A673 (cell line): ENCODE measurements around the gene GATB. TPM values are rescaled to one million over a fixed set of nuclear protein-coding genes. Genes with fewer than 3 reads are reported as not detected.

Experiments used
- BruUV-seq: library from RNA; stranded (reverse); fragments of 400-500 nt; replicated peaks from 2 replicates; lab custom pipeline; 2021; lab: Mats Ljungman, UMichigan
- CTCF ChIA-PET: fragments of 300-600 bp; sonication (Branson Sonifier 250); formaldehyde crosslinking; loops from one replicate; lab custom pipeline; 2022; ENCODE audit warnings: antibody characterized with exemption; lab: Charles Lee
- POLR2A ChIA-PET: fragments of 300-600 bp; sonication (Branson Sonifier 250); formaldehyde crosslinking; loops from one replicate; lab custom pipeline; 2022; ENCODE audit warnings: antibody characterized with exemption; ENCODE audit not compliant: low non-redundant PET; lab: Charles Lee
- DNase-seq: peaks from one replicate; pipeline ENCODE4 v3.0.0-alpha.2; 2015; ENCODE audit warnings: low spot score
- H3K27ac ChIP-seq: fragments of 200-600 bp; sonication (generic); 2 replicates; pipeline ENCODE4 v1.5.1; 2016; ENCODE audit warnings: mixed run types, low read depth, mild to moderate bottlenecking, mixed read lengths, antibody characterized with exemption, low read length; ENCODE audit not compliant: poor library complexity, severe bottlenecking
- H3K27me3 ChIP-seq: fragments of 200-600 bp; sonication (generic); replicated peaks from 2 replicates; pipeline ENCODE4 v1.6.1; 2017; ENCODE audit warnings: mixed run types, low read depth, mild to moderate bottlenecking, mixed read lengths, antibody characterized with exemption, low read length; ENCODE audit not compliant: insufficient read depth, poor library complexity
- H3K36me3 ChIP-seq: fragments of 200-600 bp; sonication (generic); 2 replicates; pipeline ENCODE4 v1.6.1; 2016; ENCODE audit warnings: mixed run types, mild to moderate bottlenecking, mixed read lengths, antibody characterized with exemption, low read length; ENCODE audit not compliant: insufficient read depth, poor library complexity, severe bottlenecking
- H3K4me1 ChIP-seq: fragments of 200-600 bp; sonication (generic); 2 replicates; pipeline ENCODE4 v1.6.1; 2017; ENCODE audit warnings: mixed run types, mild to moderate bottlenecking, mixed read lengths, antibody characterized with exemption, low read length; ENCODE audit not compliant: insufficient read depth, poor library complexity, severe bottlenecking
- H3K4me3 ChIP-seq: fragments of 200-600 bp; sonication (generic); 2 replicates; pipeline ENCODE4 v1.5.1; 2016; ENCODE audit warnings: low read depth, mixed run types, mild to moderate bottlenecking, mixed read lengths, low read length; ENCODE audit not compliant: poor library complexity, severe bottlenecking
- H3K9me3 ChIP-seq: fragments of 200-600 bp; sonication (generic); 2 replicates; pipeline ENCODE4 v1.6.1; 2016; ENCODE audit warnings: mixed run types, low read depth, mild to moderate bottlenecking, mixed read lengths, antibody characterized with exemption, low read length; ENCODE audit not compliant: poor library complexity, severe bottlenecking
- CTCF ChIP-seq: fragments of 300-800, 200-600 bp; sonication (generic); conservative IDR thresholded peaks from 2 replicates; pipeline ENCODE4 v1.5.1; 2017; ENCODE audit warnings: low read depth, mild to moderate bottlenecking, antibody characterized with exemption, low read length, moderate library complexity, mixed read lengths
- EZH2 ChIP-seq: fragments of 200-600 bp; sonication (generic); IDR thresholded peaks from 2 replicates; pipeline ENCODE4 v1.6.1; 2017; ENCODE audit warnings: borderline replicate concordance, low read depth, mild to moderate bottlenecking, mixed read lengths, antibody characterized with exemption, low read length; ENCODE audit not compliant: poor library complexity, severe bottlenecking
- intact Hi-C: fragments of 100-400 bp; cut with micrococcal nuclease; formaldehyde crosslinking; loops from one replicate; pipeline ENCODE4 v1.10.0; 2022; ENCODE audit not compliant: unreplicated experiment
- total RNA-seq: library from RNA; stranded (reverse); gene quantifications from 2 replicates; pipeline ENCODE4 v1.2.3, GENCODE V29; 2021

The GATB gene
- total RNA-seq, 1 experiment from 2014 or later, result 23.8 TPM

GRCh38 chr4:151643564-151643963 lies 117.2 kb downstream of the GATB start:
- CTCF ChIA-PET, result no interaction called here

GRCh38 chr4:151641983-151642382 lies 118.8 kb downstream of the GATB start:
- ChIA-PET CTCF (no interaction called here), POLR2A (no interaction called here)
- Histone ChIP-seq H3K27me3 (no peaks in the 10 kb centered on the region), H3K36me3 (no peaks in the 10 kb centered on the region), H3K4me3 (no peak overlapping the region), H3K27ac (no peak overlapping the region), H3K9me3 (no peaks in the 10 kb centered on the region), H3K4me1 (peaks cover 11% of the 10 kb centered on the region)
- BruUV-seq, result no TSS peak
- TF ChIP-seq EZH2 (no peak), CTCF (no peak)
- no peak for DNase-seq
- intact Hi-C loops, result no loop called here

More at GRCh38 chr4:151643564-151643963, 117.2 kb downstream of the GATB start:
- BruUV-seq, result no TSS peak
- TF ChIP-seq CTCF (no peak), EZH2 (no peak)
- intact Hi-C loops, result no loop called here
- no peak overlapping the region for H3K4me3 ChIP-seq
- no peak for DNase-seq
- peaks cover 11% of the 10 kb centered on the region for H3K4me1 ChIP-seq
- H3K27me3 ChIP-seq, result no peaks in the 10 kb centered on the region
- no peaks in the 10 kb centered on the region for H3K9me3 ChIP-seq
- POLR2A ChIA-PET, result no interaction called here
- no peak overlapping the region for H3K27ac ChIP-seq
- H3K36me3 ChIP-seq, result no peaks in the 10 kb centered on the region

- Histone ChIP-seq H3K36me3 (no peaks in the 10 kb centered on the region), H3K4me1 (peaks cover 11% of the 10 kb centered on the region), H3K27ac (no peak overlapping the region), H3K9me3 (no peaks in the 10 kb centered on the region), H3K27me3 (no peaks in the 10 kb centered on the region), H3K4me3 (no peak overlapping the region)
- no peak for TF ChIP-seq EZH2
- BruUV-seq, result no TSS peak
- DNase-seq, result no peak
- ChIA-PET CTCF (no interaction called here), POLR2A (no interaction called here)
- intact Hi-C loops, result no loop called here
Observed at GRCh38 chr4:151641167-151641566, 119.6 kb downstream of the GATB start.

GRCh38 chr4:151640381-151640780 lies 120.4 kb downstream of the GATB start:
- intact Hi-C loops, result no loop called here
- Histone ChIP-seq H3K9me3 (no peaks in the 10 kb centered on the region), H3K27me3 (no peaks in the 10 kb centered on the region), H3K4me3 (no peak overlapping the region), H3K27ac (no peak overlapping the region), H3K4me1 (peaks cover 11% of the 10 kb centered on the region), H3K36me3 (no peaks in the 10 kb centered on the region)
- ChIA-PET CTCF (no interaction called here), POLR2A (no interaction called here)
- TF ChIP-seq EZH2 (no peak), CTCF (no peak)
- peak; percentile 10 for DNase-seq
- BruUV-seq, result no TSS peak
